Astrocyte of the cerebellum (primary cell): ENCODE results near the gene PTPRM.

ENCODE experiments used
- DNase-seq: peaks from one replicate; pipeline ENCODE4 v3.0.0-alpha.2; 2011; ENCODE audit warnings: low read depth
- H3K4me3 ChIP-seq: 2 replicates; pipeline ENCODE4 v1.5.1; 2011; ENCODE audit warnings: mild to moderate bottlenecking, low read depth, low read length, moderate library complexity
- CTCF ChIP-seq: IDR thresholded peaks from 2 replicates; pipeline ENCODE4 v1.5.1; 2012; ENCODE audit warnings: low read length, low read depth, moderate library complexity, mild to moderate bottlenecking; ENCODE audit errors: missing control alignments
- in situ Hi-C: cut with HindIII; loops from 2 replicates; pipeline ENCODE4 v1.10.0; 2017; ENCODE audit warnings: low sequenced_read_pairs

The PTPRM gene

GRCh38 chr18:8422391-8422790 is 855.3 kb downstream of the PTPRM start:
- in situ Hi-C loops: no loop called here
- H3K4me3 ChIP-seq: no peak overlapping the region
- no peak for DNase-seq
- TF ChIP-seq CTCF: no peak

DNA sequence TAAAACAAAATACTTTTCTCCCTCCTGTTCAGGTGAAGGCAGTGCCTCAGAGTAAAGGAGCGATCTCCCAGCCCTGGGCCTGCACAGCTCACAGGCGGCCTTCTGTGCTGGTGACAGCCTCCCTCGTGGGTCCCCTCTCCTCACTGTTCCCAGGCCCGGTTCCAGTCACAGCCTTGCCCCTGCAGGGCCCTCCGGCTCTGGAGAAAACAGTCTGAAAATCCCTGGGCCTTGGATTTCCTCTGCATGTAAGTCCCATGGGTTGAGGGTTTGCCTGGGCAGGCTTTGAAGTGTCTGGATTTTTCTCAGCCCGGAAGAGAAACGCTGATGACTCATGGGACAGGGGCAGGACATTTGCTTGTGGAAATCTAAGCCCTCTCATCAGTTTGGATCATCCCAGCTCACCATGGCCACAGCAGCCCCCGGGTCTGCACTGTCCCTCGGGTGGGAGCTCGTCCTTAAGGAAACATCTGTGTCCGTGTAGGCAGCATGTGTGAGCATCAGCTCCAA is 856.0 kb downstream of the PTPRM start:
- TF ChIP-seq CTCF: no peak
- peak; percentile 19 for DNase-seq
- H3K4me3 ChIP-seq: no peak overlapping the region
- in situ Hi-C loops: no loop called here

DNA sequence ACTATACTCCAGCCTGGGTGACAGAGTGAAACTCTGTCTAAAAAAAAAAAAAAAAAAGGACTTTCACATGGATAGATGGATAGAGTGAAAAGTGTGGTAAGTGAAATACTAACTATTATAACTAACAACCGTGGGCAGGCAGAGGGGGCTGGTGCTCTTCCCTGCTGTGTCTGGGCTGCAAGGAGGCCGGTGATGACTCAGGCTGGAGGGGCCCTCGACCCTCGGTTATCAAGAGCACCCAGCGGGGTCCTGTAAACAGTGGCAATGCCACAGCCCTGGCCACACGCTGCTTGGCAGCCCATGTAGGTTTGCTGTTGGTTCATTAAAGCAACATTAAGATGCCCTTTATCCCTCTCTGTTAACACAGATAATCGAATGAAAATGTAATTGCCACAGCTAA is 857.4 kb downstream of the PTPRM start:
- in situ Hi-C loops: no loop called here
- no peak overlapping the region for H3K4me3 ChIP-seq
- TF ChIP-seq CTCF: peak; percentile 1
- peak; percentile 19 for DNase-seq

GRCh38 chr18:8424917-8425725 is 858.0 kb downstream of the PTPRM start:
- H3K4me3 ChIP-seq: no peak overlapping the region
- peak; percentile 37 for DNase-seq
- no peak for TF ChIP-seq CTCF
- in situ Hi-C loops: no loop called here

DNA sequence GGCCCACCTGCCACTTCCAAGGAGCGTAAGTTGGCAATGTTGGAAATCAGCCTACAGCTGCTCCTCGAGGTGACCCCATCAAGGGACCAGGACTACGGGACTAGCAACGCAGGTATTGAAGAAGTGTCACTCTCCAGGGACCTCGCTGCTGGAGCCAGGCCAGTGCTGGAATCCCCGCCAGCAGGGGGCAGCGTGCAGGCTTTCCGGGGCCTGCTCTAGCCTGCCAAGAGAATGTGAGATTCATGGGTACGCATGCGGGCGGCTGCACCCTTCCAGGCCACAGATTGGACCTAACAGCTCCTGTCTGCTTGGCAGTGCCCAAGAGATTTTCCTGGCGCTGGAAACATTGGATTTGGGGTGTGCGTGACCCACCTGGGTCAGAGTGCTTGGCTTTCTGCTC is 859.3 kb downstream of the PTPRM start:
- TF ChIP-seq CTCF: peak; percentile 19
- no peak overlapping the region for H3K4me3 ChIP-seq
- in situ Hi-C loops: no loop called here
- DNase-seq: no peak

DNA sequence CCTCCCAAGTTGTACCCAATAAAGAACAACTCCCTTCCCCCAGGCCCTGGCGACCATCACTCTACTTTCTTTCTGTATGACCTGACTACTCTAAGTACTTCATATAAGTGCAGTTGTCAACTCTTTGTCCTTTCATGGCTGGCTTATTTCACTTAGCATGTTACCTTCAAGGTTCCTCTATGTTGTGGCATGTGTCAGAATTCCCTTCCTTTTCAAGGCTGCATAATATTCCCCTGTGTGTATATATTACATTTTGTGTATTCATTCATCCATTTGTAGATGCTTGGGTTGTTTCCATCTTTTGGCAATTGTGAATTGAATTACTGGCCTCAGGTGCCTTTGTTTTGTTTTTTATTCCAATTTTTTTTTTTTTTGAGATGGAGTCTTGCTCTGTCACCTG is 860.2 kb downstream of the PTPRM start:
- DNase-seq: no peak
- no peak overlapping the region for H3K4me3 ChIP-seq
- no peak for TF ChIP-seq CTCF
- in situ Hi-C loops: no loop called here

- no peak for TF ChIP-seq CTCF
- in situ Hi-C loops: no loop called here
- no peak overlapping the region for H3K4me3 ChIP-seq
- no peak for DNase-seq
Measured at GRCh38 chr18:8428951-8429350, 861.8 kb downstream of the PTPRM start.
